ENCODE measurements around the gene SMG1.
"Not testable (repeated sequence)": the region's sequence is repeated elsewhere in the genome, so short reads cannot be mapped to it uniquely, and the experiment has no call there.

Gene SMG1

GRCh38 chr16:18757960-18758660 lies 168.1 kb downstream of the SMG1 start:
- not testable (repeated sequence) for DNase-seq

DNA sequence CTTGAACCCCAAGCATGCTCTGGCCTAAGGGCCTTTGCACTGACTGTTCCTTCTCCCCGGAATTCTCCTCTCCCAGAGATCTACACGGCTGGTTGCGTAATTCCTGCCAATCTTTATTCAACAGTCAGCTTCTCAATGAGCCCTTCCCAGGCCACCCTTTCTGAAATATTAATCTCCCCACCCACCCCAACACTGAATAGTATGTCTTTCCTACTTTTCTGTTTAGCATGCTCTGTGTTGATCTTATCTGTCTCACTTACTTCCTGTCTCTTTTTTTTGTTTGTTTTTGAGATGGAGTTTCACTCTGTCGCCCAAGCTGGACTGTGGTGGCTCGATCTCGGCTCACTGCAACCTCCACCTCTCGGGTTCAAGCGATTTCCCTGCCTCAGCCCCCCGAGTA lies 169.6 kb downstream of the SMG1 start:
- DNase-seq = not testable (repeated sequence)

All from right forelimb (tissue), 1 donor.